ENCODE data around the gene PDIA3.

Gene PDIA3

DNA sequence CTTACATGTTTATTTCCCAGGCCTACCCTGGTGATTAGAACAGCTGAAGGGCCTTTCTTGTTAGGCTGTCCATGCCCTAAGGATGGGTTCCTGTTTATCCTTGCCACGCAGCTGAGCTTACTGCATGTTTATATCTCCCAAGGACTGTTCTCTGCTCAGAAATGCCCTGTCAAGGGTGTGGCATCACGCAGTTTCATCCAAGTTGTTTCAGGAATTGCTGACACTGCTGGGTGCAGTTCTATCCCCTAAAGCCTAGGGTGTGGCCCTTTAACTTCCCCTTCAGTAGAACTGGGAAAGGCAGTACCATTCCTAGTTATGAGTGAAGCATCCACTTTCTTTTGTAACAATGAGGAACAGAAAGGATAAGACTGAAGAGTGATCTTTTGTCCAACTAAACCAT lies 25.6 kb downstream of the PDIA3 start:
- in situ Hi-C loops (cut with MboI; ENCODE audit: low pct_unique_long_range_greater_than_20kb, low sequenced_read_pairs, unreplicated experiment): no loop called here
- no peak for DNase-seq (ENCODE audit: low spot score)
- TF ChIP-seq, protein P1, sequence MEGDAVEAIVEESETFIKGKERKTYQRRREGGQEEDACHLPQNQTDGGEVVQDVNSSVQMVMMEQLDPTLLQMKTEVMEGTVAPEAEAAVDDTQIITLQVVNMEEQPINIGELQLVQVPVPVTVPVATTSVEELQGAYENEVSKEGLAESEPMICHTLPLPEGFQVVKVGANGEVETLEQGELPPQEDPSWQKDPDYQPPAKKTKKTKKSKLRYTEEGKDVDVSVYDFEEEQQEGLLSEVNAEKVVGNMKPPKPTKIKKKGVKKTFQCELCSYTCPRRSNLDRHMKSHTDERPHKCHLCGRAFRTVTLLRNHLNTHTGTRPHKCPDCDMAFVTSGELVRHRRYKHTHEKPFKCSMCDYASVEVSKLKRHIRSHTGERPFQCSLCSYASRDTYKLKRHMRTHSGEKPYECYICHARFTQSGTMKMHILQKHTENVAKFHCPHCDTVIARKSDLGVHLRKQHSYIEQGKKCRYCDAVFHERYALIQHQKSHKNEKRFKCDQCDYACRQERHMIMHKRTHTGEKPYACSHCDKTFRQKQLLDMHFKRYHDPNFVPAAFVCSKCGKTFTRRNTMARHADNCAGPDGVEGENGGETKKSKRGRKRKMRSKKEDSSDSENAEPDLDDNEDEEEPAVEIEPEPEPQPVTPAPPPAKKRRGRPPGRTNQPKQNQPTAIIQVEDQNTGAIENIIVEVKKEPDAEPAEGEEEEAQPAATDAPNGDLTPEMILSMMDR (IDR thresholded peaks at IDR 0.05; ENCODE audit: extremely low read depth, insufficient read depth, missing control alignments): no peak

DNA sequence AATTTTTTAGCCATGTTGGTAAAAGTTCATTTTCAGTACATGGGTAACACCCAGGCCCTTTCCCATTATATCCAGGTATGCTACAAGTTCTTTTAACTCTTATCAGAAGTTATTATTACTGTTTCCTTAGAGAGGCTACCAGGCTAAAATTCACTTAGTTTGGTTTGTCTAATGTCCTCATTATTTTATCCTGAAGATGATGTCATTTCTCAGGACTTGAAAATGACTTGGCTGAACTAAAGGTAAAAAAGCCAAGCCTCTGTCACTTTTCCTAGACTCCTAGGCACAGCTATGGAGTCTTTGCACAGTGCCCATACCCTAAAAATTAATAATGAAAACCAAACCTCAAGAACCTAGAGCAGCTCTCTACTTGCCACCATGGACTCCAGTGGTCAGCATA lies 26.4 kb downstream of the PDIA3 start:
- TF ChIP-seq, protein P1 (IDR thresholded peaks at IDR 0.05; ENCODE audit: extremely low read depth, insufficient read depth, missing control alignments): no peak
- DNase-seq (ENCODE audit: low spot score): no peak
- in situ Hi-C loops (cut with MboI; ENCODE audit: low pct_unique_long_range_greater_than_20kb, low sequenced_read_pairs, unreplicated experiment): no loop called here

DNA sequence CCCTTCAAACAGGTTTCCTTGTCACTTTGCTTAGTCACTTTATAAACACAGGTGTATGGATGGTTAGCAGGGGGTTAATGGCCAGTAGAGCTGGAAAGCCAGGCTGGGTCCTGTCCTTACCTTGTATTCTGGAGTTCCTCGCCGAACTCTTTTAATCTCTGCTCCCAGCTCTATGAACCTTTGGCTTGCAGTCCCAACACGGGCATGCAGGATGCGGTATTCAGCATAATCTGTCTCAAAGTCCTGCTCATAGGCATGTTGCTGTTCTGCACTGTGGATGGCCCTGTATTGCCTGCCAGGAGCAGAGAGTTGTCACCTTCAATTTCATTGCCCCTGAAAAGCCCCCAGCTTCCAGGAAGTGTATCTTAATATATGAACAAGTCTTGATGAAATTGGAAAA lies 27.8 kb downstream of the PDIA3 start:
- TF ChIP-seq, protein P1 (IDR thresholded peaks at IDR 0.05; ENCODE audit: extremely low read depth, insufficient read depth, missing control alignments): no peak
- no peak for DNase-seq (ENCODE audit: low spot score)
- in situ Hi-C loops (cut with MboI; ENCODE audit: low pct_unique_long_range_greater_than_20kb, low sequenced_read_pairs, unreplicated experiment): no loop called here

DNA sequence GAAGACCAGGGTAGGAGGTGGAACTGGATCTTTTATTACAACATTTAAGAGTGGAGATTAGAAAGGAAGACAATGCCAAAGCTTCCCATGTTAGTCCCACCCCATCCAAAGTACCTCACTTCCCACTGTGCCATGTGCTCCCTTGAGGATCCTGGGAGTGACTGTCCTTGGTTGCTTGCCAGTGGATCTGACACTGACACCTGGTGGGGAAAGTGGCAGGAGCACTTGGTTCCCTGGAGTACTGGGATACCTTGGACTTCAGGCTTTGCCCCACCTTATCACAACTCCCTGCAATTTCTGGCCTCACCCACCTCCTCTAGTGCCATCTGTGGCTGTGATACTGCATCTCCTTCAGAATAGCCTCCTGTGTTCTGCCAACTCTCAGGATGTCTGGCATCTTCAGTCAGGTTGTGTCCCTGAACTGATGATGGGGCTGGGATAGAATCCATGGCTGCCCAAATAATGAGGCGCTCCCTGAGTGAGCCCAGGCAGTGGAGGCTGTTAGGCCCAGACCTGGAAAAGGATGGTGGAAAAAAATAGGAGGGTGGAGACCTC lies 29.2 kb downstream of the PDIA3 start:
- no peak for DNase-seq (ENCODE audit: low spot score)
- in situ Hi-C loops (cut with MboI; ENCODE audit: low pct_unique_long_range_greater_than_20kb, low sequenced_read_pairs, unreplicated experiment): no loop called here
- TF ChIP-seq, protein P1 (IDR thresholded peaks at IDR 0.05; ENCODE audit: extremely low read depth, insufficient read depth, missing control alignments): peak; percentile 28

DNA sequence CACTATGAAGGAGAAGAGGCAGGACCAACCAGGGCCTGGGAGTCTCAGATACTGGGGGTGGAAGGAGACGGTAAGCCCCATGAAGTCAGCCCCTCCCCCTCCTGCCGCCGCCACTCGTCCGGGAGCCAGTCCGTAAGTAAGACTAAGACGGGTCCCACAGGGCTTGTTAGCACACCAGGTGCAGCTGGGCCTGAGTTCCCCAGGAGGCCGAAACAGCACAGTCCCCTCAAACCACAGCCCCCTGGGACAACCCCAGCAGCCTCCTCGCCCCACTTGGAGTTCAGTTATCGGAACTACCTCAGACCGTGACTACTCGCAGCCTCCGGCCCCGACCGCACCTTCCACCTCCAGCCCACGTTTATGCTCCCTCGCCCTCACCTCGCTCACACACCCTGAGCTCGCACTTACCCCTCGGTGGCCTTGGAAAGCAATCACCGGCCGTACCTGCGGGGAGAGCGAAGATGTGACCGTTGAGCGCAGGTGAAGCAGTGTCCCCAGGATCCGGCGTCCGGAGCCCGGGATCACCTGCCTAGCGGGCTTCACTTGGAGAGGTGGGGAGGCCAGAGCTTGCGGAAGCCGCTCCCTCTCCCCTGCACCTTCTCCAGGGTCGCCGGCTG lies 30.0 kb downstream of the PDIA3 start:
- in situ Hi-C loops (cut with MboI; ENCODE audit: low pct_unique_long_range_greater_than_20kb, low sequenced_read_pairs, unreplicated experiment): no loop called here
- peak; percentile 79 for DNase-seq (ENCODE audit: low spot score)
- TF ChIP-seq, protein P1 (IDR thresholded peaks at IDR 0.05; ENCODE audit: extremely low read depth, insufficient read depth, missing control alignments): no peak

DNA sequence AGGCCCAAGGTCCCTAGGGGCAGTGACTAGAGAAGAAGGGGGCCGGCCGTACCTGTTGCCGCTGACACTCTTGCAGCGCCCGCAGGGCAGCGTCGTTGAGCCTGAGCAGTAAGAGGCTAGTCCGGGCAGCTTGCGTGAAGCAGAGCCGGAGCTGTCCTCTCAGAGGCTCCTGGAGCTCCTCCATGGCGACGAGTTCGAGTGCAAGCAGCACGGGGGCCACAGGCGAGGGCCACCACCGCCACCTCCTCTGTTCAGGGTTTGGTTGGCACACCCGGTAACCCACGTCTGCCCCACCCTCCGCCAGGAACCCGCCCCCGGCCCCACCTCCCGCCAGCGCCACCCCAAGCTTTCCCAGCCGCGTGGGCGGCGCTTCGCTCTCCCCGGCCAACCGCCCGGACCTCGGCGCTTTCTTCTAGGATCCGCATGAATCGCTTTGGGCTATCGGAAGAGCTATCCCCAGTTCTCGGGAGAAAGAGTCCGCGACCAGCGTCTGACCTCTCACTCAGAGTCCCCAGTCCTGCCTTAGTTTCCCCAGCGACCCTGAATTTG lies 30.6 kb downstream of the PDIA3 start, which contains the start of gene ELL3:
ELL3 (minus strand) TSS at position 249 of the 549 bp plus-strand sequence; CDS start at position 184, 65 bp downstream.
- TF ChIP-seq, protein P1 (IDR thresholded peaks at IDR 0.05; ENCODE audit: extremely low read depth, insufficient read depth, missing control alignments): peak; percentile 2
- in situ Hi-C loops (cut with MboI; ENCODE audit: low pct_unique_long_range_greater_than_20kb, low sequenced_read_pairs, unreplicated experiment): no loop called here
- peak; percentile 56 for DNase-seq (ENCODE audit: low spot score)
